Measurements from ENCODE around the gene CHST15.

- TF ChIP-seq CTCF (IDR thresholded peaks at IDR 0.05) (no peak), POLR2A (IDR thresholded peaks at IDR 0.05) (no peak)
These were observed 7.7 kb downstream of the CHST15 start for GRCh38 chr10:124085680-124086079.
